Astrocyte (in vitro differentiated cells and primary cell): ENCODE results near the gene PRKD1.

Experiments
- CTCF ChIP-seq: IDR thresholded peaks from 2 replicates; pipeline ENCODE4 v1.5.1; 2011; ENCODE audit warnings: low read depth, mild to moderate bottlenecking, inconsistent platforms, low read length, moderate library complexity; ENCODE audit not compliant: insufficient read depth
- EZH2 ChIP-seq: IDR thresholded peaks from 2 replicates; pipeline ENCODE4 v1.6.1; 2012; ENCODE audit warnings: mild to moderate bottlenecking, low read length, inconsistent platforms; ENCODE audit not compliant: insufficient read depth

- no peak for TF ChIP-seq CTCF
- no peak for TF ChIP-seq EZH2
These were observed 400.4 kb downstream of the PRKD1 start for GRCh38 chr14:29527286-29527685.
